Panc1 (cell line): ENCODE results near the gene SHROOM3. TPM values are rescaled to one million over a fixed set of nuclear protein-coding genes. Genes with fewer than 3 reads are reported as not detected.

Experiments
- ATAC-seq: fragments of 200-7000 bp; cut with Tn5 transposase; 2 replicates; pipeline ENCODE4 v1.9.1; 2020; ENCODE audit warnings: mild to moderate bottlenecking, moderate library complexity
- BruUV-seq: library from RNA; stranded (reverse); fragments of 400-500 nt; replicated peaks from 2 replicates; lab custom pipeline; 2021; lab: Mats Ljungman, UMichigan
- CTCF ChIA-PET: fragments of 300-600 bp; sonication (Branson Sonifier 250); formaldehyde crosslinking; loops from one replicate; lab custom pipeline; 2022; ENCODE audit warnings: antibody characterized with exemption; lab: Charles Lee
- POLR2A ChIA-PET: fragments of 300-600 bp; sonication (Branson Sonifier 250); formaldehyde crosslinking; loops from one replicate; lab custom pipeline; 2022; ENCODE audit warnings: antibody characterized with exemption; lab: Charles Lee
- DNase-seq: peaks from one replicate; pipeline ENCODE4 v3.0.0-alpha.2; 2010; ENCODE audit warnings: low read depth, low spot score
- H3K27ac ChIP-seq: 2 replicates; pipeline ENCODE4 v1.5.1; 2011; ENCODE audit warnings: mild to moderate bottlenecking, low read length, inconsistent platforms
- H3K27me3 ChIP-seq: fragments of 200-500 bp; sonication (Bioruptor generic); 2 replicates; pipeline ENCODE4 v1.6.0; 2014; ENCODE audit warnings: low read length, inconsistent platforms; ENCODE audit not compliant: control insufficient read depth, insufficient read depth
- H3K36me3 ChIP-seq: fragments of 200-500 bp; sonication (Bioruptor generic); 2 replicates; pipeline ENCODE4 v1.5.1; 2014; ENCODE audit warnings: inconsistent platforms, mild to moderate bottlenecking, low read length, moderate library complexity; ENCODE audit not compliant: control insufficient read depth, insufficient read depth
- H3K4me1 ChIP-seq: 2 replicates; pipeline ENCODE4 v1.5.1; 2011; ENCODE audit warnings: inconsistent platforms, mild to moderate bottlenecking, low read length, moderate library complexity; ENCODE audit not compliant: control insufficient read depth, insufficient read depth
- H3K4me3 ChIP-seq, 2 experiments: 2 replicates each; pipeline ENCODE4 v1.5.1; 2011 to 2012; ENCODE audit warnings: low read depth in 2 of 2, low read length in 2 of 2, mild to moderate bottlenecking in 2 of 2, inconsistent platforms in 1 of 2, moderate library complexity in 1 of 2
- H3K9me3 ChIP-seq: fragments of 200-500 bp; sonication (Bioruptor generic); 2 replicates; pipeline ENCODE4 v1.5.1; 2014; ENCODE audit warnings: low read depth, mild to moderate bottlenecking, inconsistent platforms, low read length, moderate library complexity; ENCODE audit not compliant: control insufficient read depth, insufficient read depth
- POLR2AphosphoS5 ChIP-seq: IDR thresholded peaks from 2 replicates; pipeline ENCODE4 v1.6.1; 2012; ENCODE audit warnings: mild to moderate bottlenecking, low read depth, low read length, moderate library complexity
- SIN3A ChIP-seq: IDR thresholded peaks from 2 replicates; pipeline ENCODE4 v1.6.1; 2012; ENCODE audit warnings: low read depth, mild to moderate bottlenecking, low read length, moderate library complexity, borderline replicate concordance; ENCODE audit not compliant: insufficient read depth
- TCF7L2 ChIP-seq: IDR thresholded peaks from 2 replicates; pipeline ENCODE4 v1.6.1; 2011; ENCODE audit warnings: mild to moderate bottlenecking, low read depth, low read length, inconsistent platforms
- in situ Hi-C: cut with HindIII; loops from 2 replicates; pipeline ENCODE4 v1.10.0; 2016; ENCODE audit warnings: low sequenced_read_pairs, low pct_unique_long_range_greater_than_20kb
- intact Hi-C: fragments of 100-400 bp; cut with micrococcal nuclease; formaldehyde crosslinking; loops from one replicate; pipeline ENCODE4 v1.10.0; 2022; ENCODE audit not compliant: unreplicated experiment
- total RNA-seq: library from RNA; stranded (reverse); gene quantifications from one replicate; pipeline ENCODE4 v1.2.1, GENCODE V29; 2021; ENCODE audit not compliant: unreplicated experiment
- TF ChIP-seq, protein P1 (sequence below): fragments of 450-650 bp; IDR thresholded peaks from 2 replicates; pipeline ENCODE4 v1.5.1; 2017; ENCODE audit warnings: mild to moderate bottlenecking
- TF ChIP-seq, protein P2 (sequence below), 2 experiments: IDR thresholded peaks; 2 replicates each; pipeline ENCODE4 v1.6.1; 2011 to 2012; ENCODE audit warnings: low read depth in 2 of 2, control low read depth in 1 of 2, low read length in 1 of 2, mild to moderate bottlenecking in 1 of 2, moderate library complexity in 1 of 2; ENCODE audit not compliant: insufficient read depth in 1 of 2

Gene SHROOM3
- total RNA-seq, 1 experiment from 2014 or later = 7.2 TPM

DNA sequence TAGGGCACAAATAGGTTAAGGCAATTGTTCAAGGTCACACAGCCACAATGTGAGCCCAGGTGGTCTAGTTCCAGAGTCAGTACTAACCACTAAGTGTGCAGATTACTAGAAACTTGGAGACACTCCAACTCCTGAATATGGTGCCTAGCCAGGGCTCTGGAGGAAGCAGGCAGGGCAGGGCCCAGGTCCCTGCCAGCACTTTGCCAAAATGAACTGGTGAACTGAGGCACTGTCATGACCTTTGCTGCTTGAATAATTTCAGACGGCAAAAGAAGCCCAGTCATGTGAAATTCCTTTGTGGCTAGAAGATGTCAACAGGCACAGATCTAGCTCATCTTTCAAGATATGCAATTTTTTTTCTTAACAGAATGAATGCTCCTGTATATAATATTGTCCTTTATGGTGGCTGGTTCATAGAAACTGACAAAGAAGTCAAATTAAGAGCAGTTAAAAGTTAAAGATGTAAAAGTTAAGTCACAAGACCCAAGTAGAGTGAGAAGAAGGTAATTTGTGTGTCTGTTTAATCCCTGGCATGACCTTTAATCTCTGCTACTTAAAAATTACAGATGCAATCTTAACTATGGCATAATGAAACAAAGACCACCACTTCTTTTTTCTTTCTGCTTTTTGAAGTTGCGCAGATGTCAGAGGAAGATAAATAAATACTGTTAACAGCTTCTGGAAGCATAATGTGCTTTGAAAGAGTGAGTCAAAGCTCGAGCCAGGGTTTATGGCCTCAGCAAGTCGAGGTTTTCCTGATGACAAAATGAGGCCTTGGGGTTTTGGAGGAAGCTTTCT lies 54.1 kb downstream of the SHROOM3 start:
- Histone ChIP-seq H3K27ac (no peak overlapping the region), H3K4me3 (no peak overlapping the region), H3K27me3 (no peaks in the 10 kb centered on the region), H3K9me3 (no peaks in the 10 kb centered on the region), H3K4me1 (no peaks in the 10 kb centered on the region), H3K36me3 (no peaks in the 10 kb centered on the region)
- no TSS peak for BruUV-seq
- CTCF ChIA-PET = no interaction called here
- POLR2A ChIA-PET = no interaction called here
- in situ Hi-C loops = no loop called here
- ATAC-seq = no peak
- intact Hi-C loops = no loop called here
- TF ChIP-seq SIN3A = no peak
- no peak for TF ChIP-seq POLR2AphosphoS5
- TF ChIP-seq, protein P1, sequence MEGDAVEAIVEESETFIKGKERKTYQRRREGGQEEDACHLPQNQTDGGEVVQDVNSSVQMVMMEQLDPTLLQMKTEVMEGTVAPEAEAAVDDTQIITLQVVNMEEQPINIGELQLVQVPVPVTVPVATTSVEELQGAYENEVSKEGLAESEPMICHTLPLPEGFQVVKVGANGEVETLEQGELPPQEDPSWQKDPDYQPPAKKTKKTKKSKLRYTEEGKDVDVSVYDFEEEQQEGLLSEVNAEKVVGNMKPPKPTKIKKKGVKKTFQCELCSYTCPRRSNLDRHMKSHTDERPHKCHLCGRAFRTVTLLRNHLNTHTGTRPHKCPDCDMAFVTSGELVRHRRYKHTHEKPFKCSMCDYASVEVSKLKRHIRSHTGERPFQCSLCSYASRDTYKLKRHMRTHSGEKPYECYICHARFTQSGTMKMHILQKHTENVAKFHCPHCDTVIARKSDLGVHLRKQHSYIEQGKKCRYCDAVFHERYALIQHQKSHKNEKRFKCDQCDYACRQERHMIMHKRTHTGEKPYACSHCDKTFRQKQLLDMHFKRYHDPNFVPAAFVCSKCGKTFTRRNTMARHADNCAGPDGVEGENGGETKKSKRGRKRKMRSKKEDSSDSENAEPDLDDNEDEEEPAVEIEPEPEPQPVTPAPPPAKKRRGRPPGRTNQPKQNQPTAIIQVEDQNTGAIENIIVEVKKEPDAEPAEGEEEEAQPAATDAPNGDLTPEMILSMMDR = no peak
- TF ChIP-seq, protein P2, sequence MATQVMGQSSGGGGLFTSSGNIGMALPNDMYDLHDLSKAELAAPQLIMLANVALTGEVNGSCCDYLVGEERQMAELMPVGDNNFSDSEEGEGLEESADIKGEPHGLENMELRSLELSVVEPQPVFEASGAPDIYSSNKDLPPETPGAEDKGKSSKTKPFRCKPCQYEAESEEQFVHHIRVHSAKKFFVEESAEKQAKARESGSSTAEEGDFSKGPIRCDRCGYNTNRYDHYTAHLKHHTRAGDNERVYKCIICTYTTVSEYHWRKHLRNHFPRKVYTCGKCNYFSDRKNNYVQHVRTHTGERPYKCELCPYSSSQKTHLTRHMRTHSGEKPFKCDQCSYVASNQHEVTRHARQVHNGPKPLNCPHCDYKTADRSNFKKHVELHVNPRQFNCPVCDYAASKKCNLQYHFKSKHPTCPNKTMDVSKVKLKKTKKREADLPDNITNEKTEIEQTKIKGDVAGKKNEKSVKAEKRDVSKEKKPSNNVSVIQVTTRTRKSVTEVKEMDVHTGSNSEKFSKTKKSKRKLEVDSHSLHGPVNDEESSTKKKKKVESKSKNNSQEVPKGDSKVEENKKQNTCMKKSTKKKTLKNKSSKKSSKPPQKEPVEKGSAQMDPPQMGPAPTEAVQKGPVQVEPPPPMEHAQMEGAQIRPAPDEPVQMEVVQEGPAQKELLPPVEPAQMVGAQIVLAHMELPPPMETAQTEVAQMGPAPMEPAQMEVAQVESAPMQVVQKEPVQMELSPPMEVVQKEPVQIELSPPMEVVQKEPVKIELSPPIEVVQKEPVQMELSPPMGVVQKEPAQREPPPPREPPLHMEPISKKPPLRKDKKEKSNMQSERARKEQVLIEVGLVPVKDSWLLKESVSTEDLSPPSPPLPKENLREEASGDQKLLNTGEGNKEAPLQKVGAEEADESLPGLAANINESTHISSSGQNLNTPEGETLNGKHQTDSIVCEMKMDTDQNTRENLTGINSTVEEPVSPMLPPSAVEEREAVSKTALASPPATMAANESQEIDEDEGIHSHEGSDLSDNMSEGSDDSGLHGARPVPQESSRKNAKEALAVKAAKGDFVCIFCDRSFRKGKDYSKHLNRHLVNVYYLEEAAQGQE (IDR thresholded peaks at IDR 0.05; ENCODE audit: insufficient read depth in 1 of 2, low read depth in 2 of 2, low read length in 1 of 2) = no peak
- TF ChIP-seq TCF7L2 = no peak
- DNase-seq = no peak

DNA sequence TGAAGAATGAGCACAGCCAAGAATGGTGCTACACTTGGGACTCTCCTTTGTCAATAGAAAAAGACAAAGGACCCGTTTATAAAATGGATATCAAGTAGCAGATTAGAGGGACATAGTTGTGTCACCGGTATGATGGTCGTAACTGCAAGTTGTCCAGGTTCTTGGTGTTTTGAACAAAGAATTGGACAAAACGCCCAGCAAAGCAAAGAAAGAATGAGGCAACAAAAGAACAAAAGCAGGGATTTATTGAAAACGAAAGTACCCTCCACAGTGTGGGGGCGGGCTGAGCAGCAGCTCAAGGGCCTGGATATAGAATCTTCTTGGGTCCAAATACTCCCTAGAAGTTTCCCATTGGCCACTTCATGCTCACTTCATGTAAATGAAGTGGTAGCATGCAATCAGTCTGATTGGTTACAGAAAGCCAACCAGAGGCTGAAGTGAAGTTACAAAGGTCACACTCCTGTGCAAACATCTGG lies 54.7 kb downstream of the SHROOM3 start:
- DNase-seq (no peak), ATAC-seq (no peak)
- POLR2A ChIA-PET = no interaction called here
- no peak overlapping the region for H3K4me3 ChIP-seq
- H3K27me3 ChIP-seq = no peaks in the 10 kb centered on the region
- H3K36me3 ChIP-seq = no peaks in the 10 kb centered on the region
- no peaks in the 10 kb centered on the region for H3K4me1 ChIP-seq
- intact Hi-C loops (no loop called here), in situ Hi-C loops (no loop called here)
- BruUV-seq = no TSS peak
- CTCF ChIA-PET = no interaction called here
- H3K9me3 ChIP-seq = no peaks in the 10 kb centered on the region
- H3K27ac ChIP-seq = no peak overlapping the region
- TF ChIP-seq, protein P2 (IDR thresholded peaks at IDR 0.05; ENCODE audit: insufficient read depth in 1 of 2, low read depth in 2 of 2, low read length in 1 of 2) = no peak
- no peak for TF ChIP-seq SIN3A
- TF ChIP-seq, protein P1 = no peak
- no peak for TF ChIP-seq TCF7L2
- no peak for TF ChIP-seq POLR2AphosphoS5
